HG03039 (cell line): Measurements from ENCODE around the gene LRGUK.

Experiments
- ATAC-seq: cut with Tn5 transposase; IDR thresholded peaks from one replicate; pipeline ENCODE4 v1.9.1; 2021; ENCODE audit warnings: mild to moderate bottlenecking, moderate library complexity; ENCODE audit not compliant: unreplicated experiment

Gene LRGUK

DNA sequence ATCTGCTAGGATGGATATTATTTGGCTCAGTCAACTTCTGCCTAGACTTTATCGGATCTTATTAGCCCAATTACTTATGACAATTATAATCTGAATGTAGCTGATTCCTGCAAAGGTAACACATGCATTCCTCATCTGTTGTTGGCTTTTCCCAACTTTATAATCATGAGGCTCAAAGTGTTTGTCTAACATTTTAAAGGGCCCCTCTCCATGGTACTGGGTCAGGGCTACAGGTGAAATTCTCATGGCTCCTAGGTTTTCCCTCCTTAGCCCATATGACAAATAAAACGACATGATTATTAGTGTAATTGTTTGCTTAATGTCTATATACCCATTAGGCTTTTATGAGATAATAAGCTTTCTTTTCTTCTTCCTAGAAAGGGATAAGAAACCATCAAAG is 4.2 kb upstream of the LRGUK start:
- no peak for ATAC-seq

- ATAC-seq, result no peak
Observed at GRCh38 chr7:134126146-134126545, 994 bp upstream of the LRGUK start.

- ATAC-seq, result no peak
Observed at GRCh38 chr7:134126596-134126965, 559 bp upstream of the LRGUK start.

DNA sequence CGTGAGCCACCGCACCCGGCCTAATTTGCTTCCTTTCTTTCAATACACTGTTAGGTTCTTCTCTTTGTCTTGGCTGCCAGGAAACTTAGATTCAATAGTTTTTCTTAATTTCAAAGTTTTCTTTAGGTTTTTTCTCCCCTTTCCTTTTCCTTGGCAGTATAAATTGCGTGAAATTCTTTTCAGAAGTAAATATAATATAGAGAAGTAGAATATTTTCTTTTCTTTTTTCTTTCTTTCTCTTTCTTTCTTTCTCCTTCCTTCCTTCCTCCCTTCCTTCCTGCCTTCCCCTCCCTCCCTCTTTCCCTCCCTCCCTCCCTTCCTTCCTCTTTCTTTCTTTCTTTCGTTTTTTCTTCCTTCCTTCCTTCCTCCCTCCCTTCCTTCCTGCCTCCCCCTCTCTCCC is 1.7 kb downstream of the LRGUK start:
- ATAC-seq, result no peak

DNA sequence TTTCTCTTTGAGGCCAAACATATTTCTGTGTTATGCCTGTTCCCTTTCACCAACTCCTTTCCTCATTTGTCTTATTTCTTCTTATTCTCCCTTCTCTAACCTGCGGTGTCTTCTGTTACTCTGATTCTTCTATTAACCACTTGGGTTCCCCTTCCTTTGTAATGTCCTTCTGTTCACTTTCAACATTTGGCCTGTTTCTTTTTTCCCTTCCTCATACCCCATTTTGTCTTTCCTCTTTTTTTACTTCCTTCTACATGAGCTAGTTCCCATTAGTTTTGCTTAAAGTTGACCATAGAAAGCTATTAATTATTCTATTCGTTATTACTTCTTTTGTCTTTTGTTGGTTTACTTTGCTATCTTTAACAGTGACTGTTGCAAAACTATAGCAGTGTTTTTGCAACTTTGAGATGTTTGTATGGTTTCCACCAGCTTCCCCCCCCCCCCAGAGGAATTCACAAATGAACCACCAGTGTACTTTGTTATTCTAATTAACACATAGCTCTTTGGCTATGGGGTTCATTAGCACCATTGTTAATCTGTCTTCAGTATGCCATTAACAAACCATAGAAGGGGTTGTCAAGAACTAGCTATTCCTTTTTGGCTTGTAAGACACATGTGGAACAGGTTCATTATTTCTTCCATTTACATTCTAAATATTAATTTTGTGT is 2.9 kb downstream of the LRGUK start:
- ATAC-seq, result no peak

DNA sequence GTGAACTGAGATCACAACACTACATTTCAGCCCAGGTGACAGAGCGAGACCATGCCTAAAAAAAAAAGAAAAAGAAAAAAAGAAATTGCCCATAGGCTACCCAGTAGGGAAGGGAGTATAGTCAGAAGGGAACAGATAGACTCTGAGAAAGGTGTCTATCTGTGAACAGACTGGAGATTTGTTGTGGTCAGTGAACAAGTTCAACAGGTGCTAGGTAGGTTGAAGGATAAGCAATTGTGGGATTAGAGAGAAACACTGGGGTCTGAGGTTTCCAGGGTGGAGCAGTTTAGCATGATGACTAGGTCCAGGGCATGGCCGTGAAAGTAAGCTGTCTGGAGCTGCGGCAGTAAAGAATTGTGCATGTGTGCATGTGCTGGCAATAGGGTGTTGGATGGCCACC is 6.9 kb downstream of the LRGUK start:
- no peak for ATAC-seq

DNA sequence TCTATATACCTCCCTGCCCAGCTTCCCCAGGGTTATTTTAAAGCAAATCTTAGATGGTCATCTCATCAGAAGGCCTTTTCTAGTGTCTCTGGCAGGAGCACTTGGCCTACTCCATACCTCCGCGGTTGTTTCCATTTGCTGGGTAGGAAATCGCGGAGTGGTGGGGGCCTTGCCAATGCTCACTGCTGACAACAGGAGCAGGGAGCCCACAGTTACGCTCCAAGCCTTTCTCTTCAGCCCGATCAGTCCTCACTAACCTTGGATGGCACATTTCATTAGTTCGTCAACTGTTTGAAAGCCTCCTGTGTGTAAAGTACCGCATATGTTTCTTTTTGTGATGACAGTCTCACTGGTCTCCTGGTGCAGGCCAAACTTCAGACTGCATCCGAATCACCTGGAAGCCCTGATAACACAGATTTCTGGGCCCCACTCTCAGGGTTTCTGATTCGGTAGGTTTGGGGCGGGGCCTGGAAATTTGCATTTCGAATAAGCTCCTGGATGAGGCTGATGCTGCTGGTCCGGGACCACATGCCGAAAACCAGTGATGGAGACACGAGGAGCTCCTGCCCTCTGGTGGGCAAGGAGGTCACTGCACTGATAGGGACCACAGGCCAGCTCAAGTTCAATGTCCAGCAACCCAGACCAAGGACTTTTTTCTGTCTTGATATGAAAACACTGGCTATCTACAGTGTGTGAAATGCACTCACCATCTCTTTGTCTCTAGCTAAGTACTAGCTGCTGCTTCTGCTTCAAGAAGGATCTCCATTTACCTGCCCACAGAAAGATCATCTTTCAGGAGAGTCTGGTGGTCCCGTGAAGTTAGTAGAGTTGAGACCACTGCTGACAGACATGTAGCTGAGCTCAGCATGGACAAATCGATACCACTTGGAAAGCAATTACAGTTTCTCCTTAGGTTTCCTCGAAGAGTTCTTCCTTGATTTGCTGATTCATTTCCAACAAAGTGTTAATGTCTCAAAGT is 14.0 kb downstream of the LRGUK start:
- peak; percentile 72 for ATAC-seq

- ATAC-seq, result no peak
Observed at GRCh38 chr7:134141868-134142264, 14.7 kb downstream of the LRGUK start.

GRCh38 chr7:134153493-134154136 is 26.5 kb downstream of the LRGUK start:
- ATAC-seq, result no peak

DNA sequence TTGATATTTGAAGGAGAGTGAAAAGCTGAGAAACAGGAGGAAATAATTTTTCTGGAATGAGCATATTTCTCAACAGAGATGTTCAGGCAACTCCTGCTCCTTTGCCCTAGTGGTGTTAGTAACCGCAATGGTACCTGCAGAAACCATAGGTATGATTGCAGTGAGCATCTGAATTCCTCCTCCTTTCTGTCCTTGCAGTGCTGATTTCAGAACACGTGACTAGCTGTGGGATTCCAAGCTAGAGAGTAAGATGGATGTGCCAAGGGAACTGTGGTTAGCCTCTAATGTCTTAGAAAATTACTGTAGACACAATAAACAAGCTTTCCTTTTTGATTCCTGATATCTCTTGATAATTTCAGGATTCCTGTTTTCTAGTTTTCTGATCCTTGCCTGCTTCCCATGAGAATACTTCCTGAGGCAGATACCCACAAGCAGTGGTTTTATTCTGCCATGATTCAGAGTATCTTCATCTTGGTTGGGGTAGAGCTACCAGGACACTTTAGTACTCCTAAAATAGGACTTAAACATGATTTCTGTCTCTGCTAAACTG is 27.5 kb downstream of the LRGUK start:
- no peak for ATAC-seq

GRCh38 chr7:134155206-134155605 is 28.1 kb downstream of the LRGUK start:
- ATAC-seq, result no peak

DNA sequence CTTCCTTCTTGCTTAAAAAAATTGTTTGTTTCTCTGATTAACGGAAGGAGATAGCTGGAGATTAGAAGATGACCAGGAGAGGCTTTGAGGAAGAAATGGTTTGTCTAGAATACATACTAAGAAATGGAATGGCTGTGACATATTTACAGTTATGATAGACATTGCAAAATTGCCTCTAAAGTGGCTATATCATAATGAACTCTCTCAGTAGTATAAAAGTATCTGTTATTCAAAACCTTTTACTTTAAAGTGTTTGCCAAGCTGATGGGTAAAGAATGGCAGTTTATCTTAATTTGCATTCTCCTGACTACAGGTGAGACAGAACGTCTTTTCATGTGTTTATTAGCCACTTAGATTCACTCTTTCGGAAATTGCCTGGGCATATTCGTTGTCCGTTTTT is 28.7 kb downstream of the LRGUK start:
- no peak for ATAC-seq

DNA sequence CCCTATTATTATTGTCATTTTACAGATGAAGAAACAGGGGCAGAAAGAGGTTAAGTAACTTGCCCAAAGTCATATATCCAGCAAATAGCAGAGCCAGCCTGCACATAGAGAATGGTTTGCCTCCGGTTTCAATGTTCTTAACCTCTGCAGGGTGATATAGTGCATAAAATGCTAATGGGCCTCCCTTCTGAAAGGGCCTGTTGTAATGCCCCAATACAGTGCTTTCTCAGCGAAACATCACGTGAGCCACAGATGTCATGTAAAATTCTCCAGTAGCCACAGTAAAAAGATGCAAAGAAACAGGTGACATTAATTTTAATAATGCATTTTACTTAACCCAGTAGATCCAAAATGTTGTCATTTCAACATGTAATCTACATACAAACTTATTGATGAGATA is 38.1 kb downstream of the LRGUK start:
- ATAC-seq, result no peak

DNA sequence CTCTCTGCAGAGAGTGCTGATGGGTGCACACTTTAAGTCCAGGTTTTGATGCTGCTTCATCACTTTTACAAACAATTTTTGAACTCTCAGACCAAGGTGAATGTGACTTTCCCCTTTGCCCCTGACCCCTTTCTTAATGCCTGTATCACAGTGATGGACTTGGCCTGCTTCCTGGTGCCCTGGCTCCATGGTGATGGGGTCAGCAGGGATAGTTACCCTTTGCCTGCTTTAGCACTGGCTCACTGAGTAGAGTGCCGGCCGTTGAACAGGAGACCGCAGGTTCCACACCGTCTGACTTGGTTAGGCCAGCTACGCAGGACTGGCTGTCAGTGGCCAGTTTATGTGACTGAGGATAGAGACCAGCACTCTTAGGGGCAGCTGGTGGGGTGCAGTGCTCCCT is 40.1 kb downstream of the LRGUK start:
- ATAC-seq, result no peak

GRCh38 chr7:134167841-134168240 is 40.7 kb downstream of the LRGUK start:
- ATAC-seq, result no peak

DNA sequence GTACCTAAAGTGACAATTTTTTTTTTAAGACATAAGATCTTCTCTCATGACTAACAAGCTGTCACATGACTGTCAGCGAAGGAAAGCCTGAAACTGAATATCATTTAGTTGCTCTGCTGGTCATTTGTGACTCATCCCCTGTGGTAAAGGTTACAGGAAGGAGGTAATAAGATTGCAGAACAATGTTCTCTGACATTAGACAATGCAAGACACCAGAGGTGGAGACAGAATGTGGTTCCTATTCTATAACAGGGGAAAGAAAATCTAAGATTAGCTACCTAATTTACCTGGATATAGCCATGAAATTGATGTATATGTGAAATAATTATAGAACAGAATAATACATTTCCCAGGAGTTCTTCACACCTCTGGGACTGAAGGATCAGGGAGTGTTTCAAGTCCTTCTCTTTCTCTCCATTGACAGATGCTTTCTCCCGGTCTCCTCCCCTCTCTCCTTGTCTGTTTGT is 47.7 kb downstream of the LRGUK start:
- ATAC-seq, result peak; percentile 82

- no peak for ATAC-seq
Observed at GRCh38 chr7:134175334-134176036, 48.3 kb downstream of the LRGUK start.

DNA sequence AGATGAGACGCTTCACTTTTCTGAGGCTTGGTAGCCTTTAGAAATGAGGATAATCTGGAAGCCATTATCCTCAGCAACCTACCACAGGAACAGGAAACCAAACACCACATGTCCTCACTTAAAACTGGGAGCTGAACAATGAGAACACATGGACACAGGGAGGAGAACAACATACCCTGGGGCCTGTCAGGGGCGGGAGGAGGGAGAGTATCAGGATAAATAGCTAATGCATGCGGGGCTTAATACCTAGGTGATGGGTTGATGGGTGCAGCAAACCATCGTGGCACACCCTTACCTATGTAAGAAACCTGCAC is 48.9 kb downstream of the LRGUK start:
- ATAC-seq, result no peak

- ATAC-seq, result no peak
Observed at GRCh38 chr7:134179036-134180011, 52.2 kb downstream of the LRGUK start.

DNA sequence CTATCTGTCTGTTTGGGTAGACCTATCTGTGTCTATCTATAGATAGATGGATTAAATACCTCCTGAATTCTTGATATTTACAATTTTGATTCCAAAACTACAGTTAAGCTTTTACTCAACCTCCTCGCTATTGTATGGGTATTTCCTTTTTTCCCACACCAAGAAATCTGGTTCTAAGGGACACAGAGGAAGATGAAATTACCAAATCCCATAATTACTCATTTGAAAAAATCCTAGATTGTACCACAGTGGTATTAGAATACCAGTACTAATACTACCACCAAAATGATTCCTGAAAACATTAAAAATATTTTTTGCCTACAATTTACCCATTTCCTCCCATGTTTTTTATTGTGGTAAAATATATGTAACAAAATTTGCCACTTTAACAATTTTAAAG is 53.2 kb downstream of the LRGUK start:
- ATAC-seq, result no peak
